H1 (cell line): Measurements from ENCODE around the gene PLEKHH3. TPM values are rescaled to one million over a fixed set of nuclear protein-coding genes. Genes with fewer than 3 reads are reported as not detected.

Experiments used
- CEBPB ChIP-seq: IDR thresholded peaks from 2 replicates; pipeline ENCODE4 v1.6.1; 2012; ENCODE audit warnings: low read depth, low read length
- CHD2 ChIP-seq: IDR thresholded peaks from 2 replicates; pipeline ENCODE4 v1.6.1; 2012; ENCODE audit warnings: low read length, improper control_type of control experiment
- CHD7 ChIP-seq: fragments of 300-600 bp; sonication (generic); IDR thresholded peaks from 2 replicates; pipeline ENCODE4 v1.7.1; 2012; ENCODE audit warnings: low read length, moderate library complexity, mild to moderate bottlenecking, inconsistent platforms; ENCODE audit not compliant: insufficient replicate concordance
- CTBP2 ChIP-seq: IDR thresholded peaks from 2 replicates; pipeline ENCODE4 v1.7.0; 2011; ENCODE audit warnings: borderline replicate concordance, mild to moderate bottlenecking, moderate library complexity, mixed read lengths, low read length; ENCODE audit not compliant: insufficient read depth, insufficient read length
- JUND ChIP-seq: IDR thresholded peaks from 2 replicates; pipeline ENCODE4 v1.6.1; 2011; ENCODE audit warnings: mild to moderate bottlenecking, improper control_type of control experiment, low read length
- PHF8 ChIP-seq: fragments of 200-600 bp; sonication (generic); conservative IDR thresholded peaks from 2 replicates; pipeline ENCODE4 v1.7.1; 2012; ENCODE audit warnings: low read depth, mild to moderate bottlenecking, inconsistent platforms, low read length, moderate library complexity
- RAD21 ChIP-seq, 2 experiments: IDR thresholded peaks in 1 of 2; conservative IDR thresholded peaks in 1 of 2; 2 replicates each; pipeline ENCODE4 v1.6.1; 2011; ENCODE audit warnings: low read depth in 2 of 2, low read length in 2 of 2, improper control_type of control experiment in 1 of 2, inconsistent platforms in 1 of 2, mild to moderate bottlenecking in 1 of 2, moderate library complexity in 1 of 2
- SAP30 ChIP-seq: fragments of 300-600 bp; sonication (generic); IDR thresholded peaks from 2 replicates; pipeline ENCODE4 v1.7.1; 2012; ENCODE audit warnings: low read length, moderate library complexity, mild to moderate bottlenecking, inconsistent platforms; ENCODE audit not compliant: insufficient read depth, insufficient replicate concordance
- SIRT6 ChIP-seq: IDR thresholded peaks from one replicate; pipeline ENCODE4 v1.7.1; 2012; ENCODE audit warnings: low read length, inconsistent platforms
- SIX5 ChIP-seq: IDR thresholded peaks from 2 replicates; pipeline ENCODE4 v1.6.1; 2011; ENCODE audit warnings: mild to moderate bottlenecking, low read depth, low read length
- polyA plus RNA-seq, 7 experiments: library from polyadenylated mRNA; depleted of rRNA in 3 of 7; stranded (reverse) in 5 of 7; unstranded in 2 of 7; fragments of >200 nt in 5 of 7; fragments of 200-250 nt in 2 of 7; gene quantifications; 1 replicate in 5 of 7; 2 replicates in 1 of 7; 4 replicates in 1 of 7; pipeline versions ENCODE4 v1.2.1 to v1.2.3, GENCODE V29; 2011 to 2013; ENCODE audit warnings: missing spikeins in 2 of 7, mixed read lengths in 2 of 7
- total RNA-seq: library from RNA; stranded (reverse); fragmentation: NEBNext Ultra II Directional; extraction: Animal tissue kit (Norgen Biotek cat#: 25700); gene quantifications from 2 replicates; pipeline ENCODE4 v1.2.1, GENCODE V29; 2021

Gene PLEKHH3
- total and polyA plus RNA-seq, 2 of the 8 experiments (the other 6 are each of a cell fraction or from before 2014, with no cell fraction given), result 11.1 to 13.5 TPM

DNA sequence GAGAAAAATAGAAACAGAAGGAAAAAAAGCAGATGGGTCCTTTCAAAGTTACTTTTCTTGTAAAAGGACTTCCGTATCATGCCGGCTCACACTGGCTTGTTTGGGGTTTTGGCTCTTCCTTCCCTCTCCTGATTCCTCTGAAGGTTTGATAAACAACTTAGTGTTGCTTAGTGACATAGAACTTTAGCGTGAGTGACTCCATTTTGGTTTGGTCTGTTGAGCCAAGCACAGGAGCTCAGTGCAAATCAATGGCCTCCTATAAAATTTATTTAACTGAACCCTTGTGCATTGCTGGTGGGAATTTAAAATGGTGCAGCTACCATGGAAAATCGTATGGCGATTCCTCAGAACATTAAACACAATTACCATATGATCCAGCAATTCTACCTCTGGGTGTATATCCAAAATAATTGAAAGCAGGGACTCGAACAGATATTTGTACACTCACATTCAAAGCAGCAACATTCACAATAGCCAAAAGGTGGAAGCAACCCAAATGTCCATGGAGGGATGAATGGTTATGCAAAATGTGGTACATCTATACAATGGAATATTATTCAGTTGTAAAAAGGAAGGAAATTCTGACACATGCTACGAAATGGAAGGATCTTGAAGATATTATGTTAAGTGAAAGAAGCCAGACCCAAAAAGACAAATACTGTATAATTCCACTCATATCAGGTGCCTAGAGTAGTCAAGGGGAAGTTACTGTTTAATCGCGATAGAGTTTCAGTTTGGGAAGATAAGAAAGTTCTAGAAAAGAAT, 18.8 kb downstream of the PLEKHH3 start (continued):
- TF ChIP-seq CHD7 (no peak), PHF8 (no peak), CHD2 (no peak), SIX5 (no peak), CEBPB (no peak), JUND (no peak), RAD21 (IDR thresholded peaks at IDR 0.05 in 1 of 2, conservative IDR thresholded peaks at IDR 0.05 in 1 of 2; ENCODE audit: low read depth in 2 of 2, low read length in 2 of 2) (no peak), SAP30 (no peak), SIRT6 (no peak), CTBP2 (no peak)
